RWPE1 (cell line): ENCODE measurements around the gene USP46.

Experiments used
- CTCF ChIA-PET: fragments of 350-600 bp; sonication (Branson Sonifier 250); formaldehyde crosslinking; extraction: SDS; loops from one replicate; lab custom pipeline; 2021; lab: Yijun Ruan, JAX
- POLR2A ChIA-PET: fragments of 400-600 bp; formaldehyde crosslinking; extraction: SDS; loops from one replicate; lab custom pipeline; 2020; ENCODE audit warnings: antibody characterized with exemption; ENCODE audit not compliant: low non-redundant PET; lab: Yijun Ruan, JAX
- DNase-seq: peaks from one replicate; pipeline ENCODE4 v3.0.0; 2012; ENCODE audit warnings: low spot score
- H3K27ac ChIP-seq: fragments of 450-650 bp; 2 replicates; pipeline ENCODE4 v1.5.1; 2017
- CTCF ChIP-seq: fragments of 450-650 bp; conservative IDR thresholded peaks from 2 replicates; pipeline ENCODE4 v1.5.1; 2017; ENCODE audit warnings: low read depth, mild to moderate bottlenecking

Gene USP46

GRCh38 chr4:52651996-52652672, 7.0 kb downstream of the USP46 start:
- no peak for DNase-seq
- ChIA-PET POLR2A (no interaction called here), CTCF (no interaction called here)
- no peak overlapping the region for H3K27ac ChIP-seq
- TF ChIP-seq CTCF = no peak

GRCh38 chr4:52648836-52649235, 10.3 kb downstream of the USP46 start:
- POLR2A ChIA-PET = no interaction called here
- CTCF ChIA-PET = interaction anchor here (2.0 kb wide), 1 partner anchor 9 kb away, joined by 4 read pairs; no protein-coding TSS in a partner anchor
- no peak for TF ChIP-seq CTCF
- no peak overlapping the region for H3K27ac ChIP-seq
- DNase-seq = no peak

GRCh38 chr4:52646741-52647140, 12.4 kb downstream of the USP46 start:
- CTCF ChIA-PET = no interaction called here
- TF ChIP-seq CTCF = no peak
- POLR2A ChIA-PET = no interaction called here

GRCh38 chr4:52646096-52646495, 13.0 kb downstream of the USP46 start:
- no peak overlapping the region for H3K27ac ChIP-seq
- POLR2A ChIA-PET = no interaction called here
- DNase-seq = no peak
- no peak for TF ChIP-seq CTCF
- CTCF ChIA-PET = no interaction called here

More at GRCh38 chr4:52646741-52647140, 12.4 kb downstream of the USP46 start:
- no peak overlapping the region for H3K27ac ChIP-seq
- DNase-seq = no peak

- ChIA-PET CTCF (interaction anchor here (0.6 kb wide), 1 partner anchor 818 kb away, joined by 3 read pairs; no protein-coding TSS in a partner anchor), POLR2A (interaction anchor here (1.1 kb wide), 1 partner anchor 67 kb away, joined by 3 read pairs; no protein-coding TSS in a partner anchor)
- TF ChIP-seq CTCF = no peak
- no peak for DNase-seq
- H3K27ac ChIP-seq = no peak overlapping the region
Measured at GRCh38 chr4:52645300-52645699, 13.8 kb downstream of the USP46 start.

- no peak overlapping the region for H3K27ac ChIP-seq
- ChIA-PET POLR2A (no interaction called here), CTCF (interaction anchor here (0.7 kb wide), 1 partner anchor 73 kb away, joined by 4 read pairs; no protein-coding TSS in a partner anchor)
- TF ChIP-seq CTCF = no peak
- no peak for DNase-seq
Measured at GRCh38 chr4:52643785-52644244, 15.3 kb downstream of the USP46 start.
